Liver (tissue), 9 donors: ENCODE results near the gene ACOT13. TPM values are rescaled to one million over a fixed set of nuclear protein-coding genes. Genes with fewer than 3 reads are reported as not detected.
"Not testable (repeated sequence)": the region's sequence is repeated elsewhere in the genome, so short reads cannot be mapped to it uniquely, and the experiment has no call there.

Source experiments
- DNase-seq: peaks from one replicate; pipeline ENCODE4 v3.0.0-alpha.2; 2017; ENCODE audit warnings: low spot score
- H3K27ac ChIP-seq, 2 donors: one replicate each; pipeline ENCODE4 v1.7.0; 2013; ENCODE audit warnings: inconsistent platforms in 2 of 2, low read length in 2 of 2, control low read depth in 1 of 2, low read depth in 1 of 2, mild to moderate bottlenecking in 1 of 2
- H3K27me3 ChIP-seq, 4 donors: one replicate each; pipeline versions ENCODE4 v1.6.1 to v1.7.0; 2013; ENCODE audit warnings: low read length in 3 of 4, inconsistent platforms in 1 of 4, mild to moderate bottlenecking in 1 of 4, moderate library complexity in 1 of 4; ENCODE audit not compliant: control insufficient read depth in 4 of 4, insufficient read depth in 4 of 4
- H3K36me3 ChIP-seq, 4 donors: one replicate each; pipeline versions ENCODE4 v1.6.1 to v1.7.0; 2013; ENCODE audit warnings: low read length in 3 of 4, mild to moderate bottlenecking in 3 of 4, low read depth in 1 of 4, moderate library complexity in 1 of 4; ENCODE audit not compliant: control insufficient read depth in 4 of 4, insufficient read depth in 3 of 4
- H3K4me1 ChIP-seq, 4 donors: one replicate each; pipeline versions ENCODE4 v1.6.1 to v1.7.0; 2013; ENCODE audit warnings: low read length in 3 of 4, mild to moderate bottlenecking in 3 of 4, moderate library complexity in 1 of 4; ENCODE audit not compliant: control insufficient read depth in 4 of 4, insufficient read depth in 4 of 4
- H3K4me3 ChIP-seq, 3 donors: one replicate each; pipeline versions ENCODE4 v1.6.1 to v1.7.0; 2013; ENCODE audit warnings: low read length in 3 of 3, control low read depth in 1 of 3, low read depth in 1 of 3, mild to moderate bottlenecking in 1 of 3
- H3K9ac ChIP-seq, 2 donors: one replicate each; pipeline ENCODE4 v1.7.0; 2013; ENCODE audit warnings: low read length in 2 of 2, mild to moderate bottlenecking in 2 of 2, moderate library complexity in 2 of 2, control low read depth in 1 of 2, low read depth in 1 of 2
- H3K9me3 ChIP-seq, 4 donors: one replicate each; pipeline versions ENCODE4 v1.6.1 to v1.7.0; 2013; ENCODE audit warnings: low read length in 3 of 4; ENCODE audit not compliant: control insufficient read depth in 4 of 4
- EGR1 ChIP-seq, 2 donors: IDR thresholded peaks; 2 replicates each; pipeline ENCODE4 v1.6.1; 2016 to 2018; ENCODE audit warnings: antibody characterized with exemption in 2 of 2, low read depth in 2 of 2
- FOXA1 ChIP-seq: IDR thresholded peaks from 2 replicates; pipeline ENCODE4 v1.6.1; 2016; ENCODE audit warnings: antibody characterized with exemption
- FOXA2 ChIP-seq: IDR thresholded peaks from 2 replicates; pipeline ENCODE4 v1.6.1; 2016; ENCODE audit warnings: antibody characterized with exemption
- GABPA ChIP-seq, 2 donors: IDR thresholded peaks in 1 of 2; conservative IDR thresholded peaks in 1 of 2; 2 replicates each; pipeline ENCODE4 v1.6.1; 2016; ENCODE audit warnings: antibody characterized with exemption in 2 of 2, mild to moderate bottlenecking in 1 of 2, moderate library complexity in 1 of 2
- HNF4A ChIP-seq, 2 donors: conservative IDR thresholded peaks; 2 replicates each; pipeline ENCODE4 v1.6.1; 2016; ENCODE audit warnings: antibody characterized with exemption in 2 of 2, mild to moderate bottlenecking in 2 of 2
- JUND ChIP-seq, 2 donors: IDR thresholded peaks; 2 replicates each; pipeline ENCODE4 v1.6.1; 2016; ENCODE audit warnings: antibody characterized with exemption in 2 of 2
- RAD21 ChIP-seq, 2 donors: IDR thresholded peaks; 2 replicates each; pipeline ENCODE4 v1.6.1; 2016; ENCODE audit warnings: antibody characterized with exemption in 2 of 2, mild to moderate bottlenecking in 2 of 2
- RXRA ChIP-seq, 2 donors: IDR thresholded peaks; 2 replicates each; pipeline ENCODE4 v1.6.1; 2017 to 2018; ENCODE audit warnings: antibody characterized with exemption in 2 of 2, mild to moderate bottlenecking in 1 of 2
- SP1 ChIP-seq: IDR thresholded peaks from 2 replicates; pipeline ENCODE4 v1.6.1; 2018; ENCODE audit warnings: antibody characterized with exemption, mild to moderate bottlenecking
- YY1 ChIP-seq: IDR thresholded peaks from 2 replicates; pipeline ENCODE4 v1.6.1; 2016; ENCODE audit warnings: antibody characterized with exemption, mild to moderate bottlenecking
- WGBS: extraction: QIAGEN DNeasy Blood & Tissue Kit; methylation state at CpG from one replicate; pipeline ENCODE4 v1.1.7; 2013; 5-methylcytosine and 5-hydroxymethylcytosine counted together
- polyA plus RNA-seq, 2 donors: library from polyadenylated mRNA; stranded (reverse) in 1 of 2; unstranded in 1 of 2; fragments of 200-250 nt in 1 of 2; fragments of >200 nt in 1 of 2; fragmentation: Nextera tagmentation in 1 of 2; extraction: Ambion mirVana in 1 of 2; gene quantifications; one replicate each; pipeline versions ENCODE4 v1.2.1 to v1.2.3, GENCODE V29; 2013 to 2015
- total RNA-seq, 2 donors: library from RNA; depleted of rRNA; stranded (reverse); fragments of >200 nt; gene quantifications; one replicate each; pipeline ENCODE4 v1.2.3, GENCODE V29; 2014
- TF ChIP-seq, protein P1 (sequence below): fragments of 150-350 bp; IDR thresholded peaks from 2 replicates; pipeline ENCODE4 v1.5.1; 2017; ENCODE audit warnings: improper control_type of control experiment, low read depth, low read length; ENCODE audit not compliant: missing input control
- TF ChIP-seq, protein P2 (sequence below): IDR thresholded peaks from 2 replicates; pipeline ENCODE4 v1.6.1; 2016; ENCODE audit warnings: antibody characterized with exemption
- TF ChIP-seq, protein P3 (sequence below): IDR thresholded peaks from 2 replicates; pipeline ENCODE4 v1.6.1; 2016; ENCODE audit warnings: antibody characterized with exemption, mild to moderate bottlenecking
- TF ChIP-seq, protein P4 (sequence below): IDR thresholded peaks from 2 replicates; pipeline ENCODE4 v1.6.1; 2016; ENCODE audit warnings: antibody characterized with exemption
- donor health status: healthy.
- donor health status: healthy.
- donor health status: healthy.
- donor health status: healthy.
- donor health status: healthy.

Gene ACOT13
- total and polyA plus RNA-seq, 4 donors, result 9.9 to 90.0 (median 21.3) TPM

DNA sequence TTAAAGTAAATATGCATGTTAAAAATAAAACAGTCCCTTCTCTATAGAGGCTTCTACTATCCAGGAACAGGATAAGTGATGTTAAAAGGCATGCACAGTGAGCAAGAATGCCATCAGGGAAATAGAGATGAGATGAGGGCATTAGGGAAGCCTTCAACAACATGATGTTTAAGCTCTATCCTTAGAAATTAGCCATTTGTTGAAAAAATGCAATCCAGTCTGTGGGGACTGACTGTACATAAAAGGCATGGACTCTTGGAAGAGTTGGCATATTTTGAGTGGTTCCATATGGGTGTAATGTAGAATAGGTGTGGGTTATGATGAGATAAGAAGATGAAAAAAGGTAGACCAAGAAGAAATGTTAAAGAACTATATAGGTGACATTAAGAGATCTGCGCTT is 26.7 kb upstream of the ACOT13 start:
- TF ChIP-seq GABPA (IDR thresholded peaks at IDR 0.05 in 1 of 2, conservative IDR thresholded peaks at IDR 0.05 in 1 of 2) (no peak), HNF4A (conservative IDR thresholded peaks at IDR 0.05) (no peak), FOXA1 (no peak), JUND (IDR thresholded peaks at IDR 0.05) (no peak), FOXA2 (no peak), RXRA (IDR thresholded peaks at IDR 0.05) (no peak), RAD21 (IDR thresholded peaks at IDR 0.05) (no peak), EGR1 (IDR thresholded peaks at IDR 0.05; ENCODE audit: low read depth in 2 of 2) (no peak), YY1 (no peak), SP1 (no peak)
- TF ChIP-seq, protein P1, sequence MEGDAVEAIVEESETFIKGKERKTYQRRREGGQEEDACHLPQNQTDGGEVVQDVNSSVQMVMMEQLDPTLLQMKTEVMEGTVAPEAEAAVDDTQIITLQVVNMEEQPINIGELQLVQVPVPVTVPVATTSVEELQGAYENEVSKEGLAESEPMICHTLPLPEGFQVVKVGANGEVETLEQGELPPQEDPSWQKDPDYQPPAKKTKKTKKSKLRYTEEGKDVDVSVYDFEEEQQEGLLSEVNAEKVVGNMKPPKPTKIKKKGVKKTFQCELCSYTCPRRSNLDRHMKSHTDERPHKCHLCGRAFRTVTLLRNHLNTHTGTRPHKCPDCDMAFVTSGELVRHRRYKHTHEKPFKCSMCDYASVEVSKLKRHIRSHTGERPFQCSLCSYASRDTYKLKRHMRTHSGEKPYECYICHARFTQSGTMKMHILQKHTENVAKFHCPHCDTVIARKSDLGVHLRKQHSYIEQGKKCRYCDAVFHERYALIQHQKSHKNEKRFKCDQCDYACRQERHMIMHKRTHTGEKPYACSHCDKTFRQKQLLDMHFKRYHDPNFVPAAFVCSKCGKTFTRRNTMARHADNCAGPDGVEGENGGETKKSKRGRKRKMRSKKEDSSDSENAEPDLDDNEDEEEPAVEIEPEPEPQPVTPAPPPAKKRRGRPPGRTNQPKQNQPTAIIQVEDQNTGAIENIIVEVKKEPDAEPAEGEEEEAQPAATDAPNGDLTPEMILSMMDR, result no peak
- TF ChIP-seq, protein P2, sequence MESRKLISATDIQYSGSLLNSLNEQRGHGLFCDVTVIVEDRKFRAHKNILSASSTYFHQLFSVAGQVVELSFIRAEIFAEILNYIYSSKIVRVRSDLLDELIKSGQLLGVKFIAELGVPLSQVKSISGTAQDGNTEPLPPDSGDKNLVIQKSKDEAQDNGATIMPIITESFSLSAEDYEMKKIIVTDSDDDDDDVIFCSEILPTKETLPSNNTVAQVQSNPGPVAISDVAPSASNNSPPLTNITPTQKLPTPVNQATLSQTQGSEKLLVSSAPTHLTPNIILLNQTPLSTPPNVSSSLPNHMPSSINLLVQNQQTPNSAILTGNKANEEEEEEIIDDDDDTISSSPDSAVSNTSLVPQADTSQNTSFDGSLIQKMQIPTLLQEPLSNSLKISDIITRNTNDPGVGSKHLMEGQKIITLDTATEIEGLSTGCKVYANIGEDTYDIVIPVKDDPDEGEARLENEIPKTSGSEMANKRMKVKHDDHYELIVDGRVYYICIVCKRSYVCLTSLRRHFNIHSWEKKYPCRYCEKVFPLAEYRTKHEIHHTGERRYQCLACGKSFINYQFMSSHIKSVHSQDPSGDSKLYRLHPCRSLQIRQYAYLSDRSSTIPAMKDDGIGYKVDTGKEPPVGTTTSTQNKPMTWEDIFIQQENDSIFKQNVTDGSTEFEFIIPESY, result no peak
- TF ChIP-seq, protein P3, sequence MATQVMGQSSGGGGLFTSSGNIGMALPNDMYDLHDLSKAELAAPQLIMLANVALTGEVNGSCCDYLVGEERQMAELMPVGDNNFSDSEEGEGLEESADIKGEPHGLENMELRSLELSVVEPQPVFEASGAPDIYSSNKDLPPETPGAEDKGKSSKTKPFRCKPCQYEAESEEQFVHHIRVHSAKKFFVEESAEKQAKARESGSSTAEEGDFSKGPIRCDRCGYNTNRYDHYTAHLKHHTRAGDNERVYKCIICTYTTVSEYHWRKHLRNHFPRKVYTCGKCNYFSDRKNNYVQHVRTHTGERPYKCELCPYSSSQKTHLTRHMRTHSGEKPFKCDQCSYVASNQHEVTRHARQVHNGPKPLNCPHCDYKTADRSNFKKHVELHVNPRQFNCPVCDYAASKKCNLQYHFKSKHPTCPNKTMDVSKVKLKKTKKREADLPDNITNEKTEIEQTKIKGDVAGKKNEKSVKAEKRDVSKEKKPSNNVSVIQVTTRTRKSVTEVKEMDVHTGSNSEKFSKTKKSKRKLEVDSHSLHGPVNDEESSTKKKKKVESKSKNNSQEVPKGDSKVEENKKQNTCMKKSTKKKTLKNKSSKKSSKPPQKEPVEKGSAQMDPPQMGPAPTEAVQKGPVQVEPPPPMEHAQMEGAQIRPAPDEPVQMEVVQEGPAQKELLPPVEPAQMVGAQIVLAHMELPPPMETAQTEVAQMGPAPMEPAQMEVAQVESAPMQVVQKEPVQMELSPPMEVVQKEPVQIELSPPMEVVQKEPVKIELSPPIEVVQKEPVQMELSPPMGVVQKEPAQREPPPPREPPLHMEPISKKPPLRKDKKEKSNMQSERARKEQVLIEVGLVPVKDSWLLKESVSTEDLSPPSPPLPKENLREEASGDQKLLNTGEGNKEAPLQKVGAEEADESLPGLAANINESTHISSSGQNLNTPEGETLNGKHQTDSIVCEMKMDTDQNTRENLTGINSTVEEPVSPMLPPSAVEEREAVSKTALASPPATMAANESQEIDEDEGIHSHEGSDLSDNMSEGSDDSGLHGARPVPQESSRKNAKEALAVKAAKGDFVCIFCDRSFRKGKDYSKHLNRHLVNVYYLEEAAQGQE, result no peak
- TF ChIP-seq, protein P4, sequence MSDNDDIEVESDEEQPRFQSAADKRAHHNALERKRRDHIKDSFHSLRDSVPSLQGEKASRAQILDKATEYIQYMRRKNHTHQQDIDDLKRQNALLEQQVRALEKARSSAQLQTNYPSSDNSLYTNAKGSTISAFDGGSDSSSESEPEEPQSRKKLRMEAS, result no peak
- DNase-seq, result no peak
- Histone ChIP-seq H3K27me3 (no peaks in the 10 kb centered on the region), H3K36me3 (no peaks in the 10 kb centered on the region), H3K9ac (no peak overlapping the region), H3K9me3 (peaks cover 0 to 3% (median 1%) of the 10 kb centered on the region in 4 donors), H3K4me1 (peaks cover 0 to under 1% (median 0%) of the 10 kb centered on the region in 4 donors), H3K4me3 (no peak overlapping the region), H3K27ac (no peak overlapping the region)
- 98% methylated on average over 1 of the region's 1 CpG for WGBS

DNA sequence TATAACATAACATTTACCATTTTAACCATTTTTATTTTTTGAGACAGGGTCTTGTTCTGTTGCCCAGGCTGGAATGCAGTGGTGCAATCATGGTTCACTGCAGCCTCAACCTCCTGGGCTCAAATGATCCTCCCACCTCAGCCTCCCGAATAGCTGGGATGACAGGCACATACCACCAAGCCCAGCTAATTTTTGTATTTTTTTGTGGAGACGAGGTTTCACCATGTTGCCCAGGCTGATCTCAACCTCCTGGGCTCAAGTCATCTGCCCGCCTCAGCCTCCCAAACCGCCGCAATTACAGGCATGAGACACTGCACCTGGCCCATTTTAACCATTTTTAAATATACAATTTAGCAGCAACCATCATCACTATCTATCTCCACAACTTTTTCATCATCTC is 26.2 kb upstream of the ACOT13 start:
- not testable (repeated sequence) for H3K9ac ChIP-seq, H3K27me3 ChIP-seq, H3K9me3 ChIP-seq, H3K4me3 ChIP-seq, H3K27ac ChIP-seq, H3K36me3 ChIP-seq, DNase-seq, H3K4me1 ChIP-seq
- WGBS, result 94% methylated on average over 5 of the region's 5 CpGs
